Measurements from ENCODE around the gene HES1.

GRCh38 chr3:194176274-194176991 is 40.5 kb downstream of the HES1 start:
- no peak for TF ChIP-seq CTCF (IDR thresholded peaks at IDR 0.05; ENCODE audit: low read depth, low read length)
- no peak for TF ChIP-seq EZH2phosphoT487 (IDR thresholded peaks at IDR 0.05; ENCODE audit: low read depth)

All from OCI-LY3 (cell line).